Uterus (tissue), 2 donors: ENCODE data around the gene LRRC63.

ENCODE experiments used
- CTCF ChIP-seq, 4 experiments: fragments of 200-600 bp in 2 of 4; fragments of 450-650 bp in 2 of 4; sonication (generic) in 2 of 4; IDR thresholded peaks; one replicate each; pipeline ENCODE4 v1.5.1; 2016 to 2019; ENCODE audit warnings: antibody characterized with exemption in 4 of 4, mild to moderate bottlenecking in 2 of 4, moderate library complexity in 1 of 4
- POLR2A ChIP-seq, 2 donors: fragments of 450-650 bp; IDR thresholded peaks; one replicate each; pipeline ENCODE4 v1.6.1; 2016; ENCODE audit warnings: antibody characterized with exemption in 2 of 2, mild to moderate bottlenecking in 1 of 2, moderate library complexity in 1 of 2

- TF ChIP-seq POLR2A (IDR thresholded peaks at IDR 0.05) = no peak
- no peak for TF ChIP-seq CTCF (IDR thresholded peaks at IDR 0.05)
Measured at GRCh38 chr13:46171739-46172138, 40.0 kb upstream of the LRRC63 start.
